ENCODE results near the gene ADAMTSL3.

Gene ADAMTSL3

GRCh38 chr15:83837945-83838571 lies 184.1 kb downstream of the ADAMTSL3 start:
- no peak for DNase-seq (ENCODE audit: low spot score)

- DNase-seq (ENCODE audit: low spot score): no peak
Observed at GRCh38 chr15:83838763-83839162, 184.8 kb downstream of the ADAMTSL3 start.

- DNase-seq (ENCODE audit: low spot score): no peak
Observed at GRCh38 chr15:83842281-83842680, 188.4 kb downstream of the ADAMTSL3 start.

GRCh38 chr15:83843471-83843871 lies 189.5 kb downstream of the ADAMTSL3 start:
- DNase-seq (ENCODE audit: low spot score): no peak

GRCh38 chr15:83844742-83845141 lies 190.8 kb downstream of the ADAMTSL3 start:
- DNase-seq (ENCODE audit: low spot score): no peak

- no peak for DNase-seq (ENCODE audit: low spot score)
Observed at GRCh38 chr15:83845230-83845629, 191.3 kb downstream of the ADAMTSL3 start.

GRCh38 chr15:83846847-83847246 lies 192.9 kb downstream of the ADAMTSL3 start:
- DNase-seq (ENCODE audit: low spot score): no peak

- DNase-seq (ENCODE audit: low spot score): no peak
Observed at GRCh38 chr15:83848315-83849050, 194.6 kb downstream of the ADAMTSL3 start.

GRCh38 chr15:83850015-83850414 lies 196.1 kb downstream of the ADAMTSL3 start:
- DNase-seq (ENCODE audit: low spot score): no peak

GRCh38 chr15:83850501-83851245 lies 196.8 kb downstream of the ADAMTSL3 start:
- DNase-seq (ENCODE audit: low spot score): no peak

GRCh38 chr15:83853232-83853631 lies 199.3 kb downstream of the ADAMTSL3 start:
- DNase-seq (ENCODE audit: low spot score): no peak

- no peak for DNase-seq (ENCODE audit: low spot score)
Observed at GRCh38 chr15:83854321-83854720, 200.4 kb downstream of the ADAMTSL3 start.

- no peak for DNase-seq (ENCODE audit: low spot score)
Observed at GRCh38 chr15:83854950-83855707, 201.2 kb downstream of the ADAMTSL3 start.

GRCh38 chr15:83855956-83856355 lies 202.0 kb downstream of the ADAMTSL3 start:
- DNase-seq (ENCODE audit: low spot score): no peak

- no peak for DNase-seq (ENCODE audit: low spot score)
Observed at GRCh38 chr15:83858820-83859505, 205.0 kb downstream of the ADAMTSL3 start.

- DNase-seq (ENCODE audit: low spot score): no peak
Observed at GRCh38 chr15:83866692-83867091, 212.8 kb downstream of the ADAMTSL3 start.

GRCh38 chr15:83869341-83869740 lies 215.4 kb downstream of the ADAMTSL3 start:
- no peak for DNase-seq (ENCODE audit: low spot score)

GRCh38 chr15:83871808-83872559 lies 218.1 kb downstream of the ADAMTSL3 start:
- DNase-seq (ENCODE audit: low spot score): no peak

- no peak for DNase-seq (ENCODE audit: low spot score)
Observed at GRCh38 chr15:83873966-83874365, 220.0 kb downstream of the ADAMTSL3 start.

GRCh38 chr15:83880529-83880928 lies 226.6 kb downstream of the ADAMTSL3 start:
- DNase-seq (ENCODE audit: low spot score): no peak

GRCh38 chr15:83881156-83881555 lies 227.2 kb downstream of the ADAMTSL3 start:
- DNase-seq (ENCODE audit: low spot score): no peak

Data from CD4-positive, alpha-beta T cell treated with Interleukin-6 at 100 ng/mL for 8 hours (primary cell).